C4-2B (cell line): ENCODE data around the gene NFIA.

Experiments
- H3K27ac ChIP-seq: fragments of 450-650 bp; 2 replicates; pipeline ENCODE4 v1.5.1; 2017
- ZFX ChIP-seq: fragments of 450-650 bp; IDR thresholded peaks from 2 replicates; pipeline ENCODE4 v1.6.1; 2017
- TF ChIP-seq, protein P1 (sequence below): fragments of 450-650 bp; conservative IDR thresholded peaks from 2 replicates; pipeline ENCODE4 v1.5.1; 2017; ENCODE audit warnings: mild to moderate bottlenecking

Gene NFIA

GRCh38 chr1:61278966-61279365 lies 196.6 kb downstream of the NFIA start:
- TF ChIP-seq, protein P1, sequence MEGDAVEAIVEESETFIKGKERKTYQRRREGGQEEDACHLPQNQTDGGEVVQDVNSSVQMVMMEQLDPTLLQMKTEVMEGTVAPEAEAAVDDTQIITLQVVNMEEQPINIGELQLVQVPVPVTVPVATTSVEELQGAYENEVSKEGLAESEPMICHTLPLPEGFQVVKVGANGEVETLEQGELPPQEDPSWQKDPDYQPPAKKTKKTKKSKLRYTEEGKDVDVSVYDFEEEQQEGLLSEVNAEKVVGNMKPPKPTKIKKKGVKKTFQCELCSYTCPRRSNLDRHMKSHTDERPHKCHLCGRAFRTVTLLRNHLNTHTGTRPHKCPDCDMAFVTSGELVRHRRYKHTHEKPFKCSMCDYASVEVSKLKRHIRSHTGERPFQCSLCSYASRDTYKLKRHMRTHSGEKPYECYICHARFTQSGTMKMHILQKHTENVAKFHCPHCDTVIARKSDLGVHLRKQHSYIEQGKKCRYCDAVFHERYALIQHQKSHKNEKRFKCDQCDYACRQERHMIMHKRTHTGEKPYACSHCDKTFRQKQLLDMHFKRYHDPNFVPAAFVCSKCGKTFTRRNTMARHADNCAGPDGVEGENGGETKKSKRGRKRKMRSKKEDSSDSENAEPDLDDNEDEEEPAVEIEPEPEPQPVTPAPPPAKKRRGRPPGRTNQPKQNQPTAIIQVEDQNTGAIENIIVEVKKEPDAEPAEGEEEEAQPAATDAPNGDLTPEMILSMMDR, result no peak
- TF ChIP-seq ZFX, result no peak
- H3K27ac ChIP-seq, result no peak overlapping the region

DNA sequence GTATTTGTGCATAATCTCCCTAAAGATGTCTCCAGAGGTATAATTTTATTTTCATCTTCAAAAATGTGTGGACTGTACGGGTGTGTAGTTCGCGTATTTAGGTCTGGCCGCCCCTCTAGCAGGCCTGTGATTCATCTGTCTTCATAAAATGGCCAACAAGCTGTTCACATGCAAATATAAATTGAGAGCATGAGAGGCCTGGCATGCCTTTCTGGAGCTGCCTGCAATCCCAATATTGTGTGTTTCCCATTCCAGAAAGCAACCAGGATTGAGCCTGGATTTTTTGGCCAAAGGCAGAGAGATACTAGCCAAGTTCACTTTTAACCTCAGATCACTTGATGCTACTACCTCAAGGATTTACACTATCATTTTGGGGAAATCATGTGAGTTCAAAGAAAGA lies 197.2 kb downstream of the NFIA start:
- TF ChIP-seq, protein P1, result no peak
- no peak for TF ChIP-seq ZFX
- no peak overlapping the region for H3K27ac ChIP-seq

- no peak for TF ChIP-seq ZFX
- TF ChIP-seq, protein P1, result no peak
- H3K27ac ChIP-seq, result no peak overlapping the region
These were observed 198.1 kb downstream of the NFIA start for GRCh38 chr1:61280452-61280851.

DNA sequence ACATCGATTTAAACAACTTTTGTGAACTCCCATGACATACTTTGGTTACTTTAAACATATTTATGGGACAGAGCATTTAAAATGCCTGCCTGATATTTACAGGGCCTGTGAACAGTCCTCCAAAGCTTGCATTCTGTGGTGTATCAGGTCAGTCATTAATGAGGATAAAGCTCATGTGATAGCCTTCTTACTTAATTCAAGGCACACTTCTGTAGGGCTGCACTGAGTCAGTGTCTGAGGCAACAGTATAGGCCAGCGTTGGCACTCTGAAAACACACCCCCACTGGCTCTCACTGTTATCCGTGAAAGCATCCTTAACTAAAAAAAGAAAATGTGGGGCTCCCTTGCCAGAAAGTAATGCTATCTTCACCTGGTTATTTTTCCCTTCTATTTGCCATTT lies 200.0 kb downstream of the NFIA start:
- H3K27ac ChIP-seq, result no peak overlapping the region
- TF ChIP-seq, protein P1, result no peak
- TF ChIP-seq ZFX, result no peak

- no peak overlapping the region for H3K27ac ChIP-seq
- TF ChIP-seq ZFX, result no peak
- TF ChIP-seq, protein P1, result no peak
These were observed 202.0 kb downstream of the NFIA start for GRCh38 chr1:61284248-61284854.

GRCh38 chr1:61284936-61285335 lies 202.6 kb downstream of the NFIA start:
- H3K27ac ChIP-seq, result no peak overlapping the region
- no peak for TF ChIP-seq ZFX

- TF ChIP-seq, protein P1, result no peak
- no peak for TF ChIP-seq ZFX
- no peak overlapping the region for H3K27ac ChIP-seq
These were observed 203.1 kb downstream of the NFIA start for GRCh38 chr1:61285371-61285885.

- H3K27ac ChIP-seq, result no peak overlapping the region
These were observed 204.7 kb downstream of the NFIA start for GRCh38 chr1:61287014-61287413.

More at GRCh38 chr1:61287014-61287413, 204.7 kb downstream of the NFIA start:
- TF ChIP-seq ZFX, result no peak
- TF ChIP-seq, protein P1, result no peak
